ENCODE results near the gene SAMD9.

GRCh38 chr7:93133005-93133404 lies 15.2 kb upstream of the SAMD9 start:
- TF ChIP-seq REST (IDR thresholded peaks at IDR 0.05; ENCODE audit: insufficient read depth in 1 of 2, low read depth in 2 of 2, low read length in 1 of 2), result no peak
- TF ChIP-seq CTCF (IDR thresholded peaks at IDR 0.05), result no peak

Data from Panc1 (cell line).